Bronchial epithelial cell (primary cell): ENCODE results near the gene ZNF821. TPM values are rescaled to one million over a fixed set of nuclear protein-coding genes. Genes with fewer than 3 reads are reported as not detected.

Experiments
- DNase-seq: peaks from one replicate; pipeline ENCODE4 v3.0.0-alpha.2; 2010; ENCODE audit warnings: low read depth
- FAIRE-seq: peaks from 2 replicates; lab custom pipeline; 2011; peaks lifted over from hg19 to GRCh38; lab: Jason Lieb, UNC
- H3K27me3 ChIP-seq: 2 replicates; pipeline ENCODE4 v1.5.1; 2011; ENCODE audit warnings: low read length; ENCODE audit not compliant: control insufficient read depth, insufficient read depth
- H3K36me3 ChIP-seq: 2 replicates; pipeline ENCODE4 v1.5.1; 2011; ENCODE audit warnings: low read length; ENCODE audit not compliant: control insufficient read depth, insufficient read depth
- H3K4me3 ChIP-seq: 2 replicates; pipeline ENCODE4 v1.5.1; 2011; ENCODE audit warnings: mild to moderate bottlenecking, low read depth, low read length, control low read depth
- CTCF ChIP-seq: IDR thresholded peaks from 2 replicates; pipeline ENCODE4 v1.5.1; 2011; ENCODE audit warnings: mild to moderate bottlenecking, moderate library complexity, low read length, control low read depth, inconsistent platforms; ENCODE audit not compliant: insufficient read depth, severe bottlenecking
- total RNA-seq: library from RNA; depleted of rRNA; stranded (reverse); fragments of >200 nt; gene quantifications from 2 replicates; pipeline ENCODE4 v1.2.1, GENCODE V29; 2014

The ZNF821 gene
- total RNA-seq, 1 donor from 2014 or later = 9.5 TPM

- H3K36me3 ChIP-seq = peaks cover 31% of the 10 kb centered on the region
- no peak for TF ChIP-seq CTCF
- no peak for DNase-seq
- FAIRE-seq = no peak
- H3K27me3 ChIP-seq = no peaks in the 10 kb centered on the region
- H3K4me3 ChIP-seq = no peak overlapping the region
These were observed 35.1 kb upstream of the ZNF821 start for GRCh38 chr16:71919035-71919434.

GRCh38 chr16:71917900-71918299, 33.9 kb upstream of the ZNF821 start:
- TF ChIP-seq CTCF = no peak
- Histone ChIP-seq H3K4me3 (no peak overlapping the region), H3K36me3 (peaks cover 28% of the 10 kb centered on the region), H3K27me3 (no peaks in the 10 kb centered on the region)
- no peak for FAIRE-seq
- no peak for DNase-seq

- H3K4me3 ChIP-seq = no peak overlapping the region
- peaks cover 27% of the 10 kb centered on the region for H3K36me3 ChIP-seq
- TF ChIP-seq CTCF = no peak
- no peaks in the 10 kb centered on the region for H3K27me3 ChIP-seq
- DNase-seq (no peak), FAIRE-seq (no peak)
These were observed 32.5 kb upstream of the ZNF821 start for GRCh38 chr16:71916397-71916920.

GRCh38 chr16:71915350-71915749, 31.4 kb upstream of the ZNF821 start:
- DNase-seq (no peak), FAIRE-seq (no peak)
- no peak for TF ChIP-seq CTCF

GRCh38 chr16:71914802-71915201, 30.8 kb upstream of the ZNF821 start:
- DNase-seq = no peak
- Histone ChIP-seq H3K27me3 (no peaks in the 10 kb centered on the region), H3K36me3 (peaks cover 19% of the 10 kb centered on the region), H3K4me3 (no peak overlapping the region)
- no peak for FAIRE-seq
- no peak for TF ChIP-seq CTCF

More at GRCh38 chr16:71915350-71915749, 31.4 kb upstream of the ZNF821 start:
- peaks cover 20% of the 10 kb centered on the region for H3K36me3 ChIP-seq
- H3K4me3 ChIP-seq = no peak overlapping the region
- H3K27me3 ChIP-seq = no peaks in the 10 kb centered on the region
